Brain pericyte (primary cell): ENCODE measurements around the gene FBXW8.

Source experiments
- DNase-seq: peaks from one replicate; pipeline ENCODE4 v3.0.0-alpha.2; 2012; ENCODE audit warnings: low read depth, low spot score

Gene FBXW8

GRCh38 chr12:117020536-117021220 is 109.9 kb downstream of the FBXW8 start:
- no peak for DNase-seq

DNA sequence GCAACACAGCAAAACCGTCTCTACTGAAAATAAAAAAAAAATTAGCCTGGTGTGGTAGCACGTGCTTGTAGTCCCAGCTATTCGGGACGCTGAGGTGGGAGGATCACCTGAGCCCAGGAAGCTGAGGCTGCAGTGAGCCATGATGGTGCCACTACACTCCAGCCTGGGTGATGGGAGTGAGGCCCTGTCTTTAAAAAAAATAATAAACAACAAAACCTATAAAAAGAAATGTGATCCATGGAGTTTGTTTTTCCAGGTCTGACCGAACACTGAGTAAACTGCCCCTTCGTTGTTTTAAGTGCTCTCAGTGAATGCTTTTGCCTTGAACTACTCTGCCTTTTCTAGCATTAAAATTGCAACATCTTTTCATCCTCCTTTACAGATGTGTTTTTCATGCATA is 111.7 kb downstream of the FBXW8 start:
- DNase-seq, result no peak

DNA sequence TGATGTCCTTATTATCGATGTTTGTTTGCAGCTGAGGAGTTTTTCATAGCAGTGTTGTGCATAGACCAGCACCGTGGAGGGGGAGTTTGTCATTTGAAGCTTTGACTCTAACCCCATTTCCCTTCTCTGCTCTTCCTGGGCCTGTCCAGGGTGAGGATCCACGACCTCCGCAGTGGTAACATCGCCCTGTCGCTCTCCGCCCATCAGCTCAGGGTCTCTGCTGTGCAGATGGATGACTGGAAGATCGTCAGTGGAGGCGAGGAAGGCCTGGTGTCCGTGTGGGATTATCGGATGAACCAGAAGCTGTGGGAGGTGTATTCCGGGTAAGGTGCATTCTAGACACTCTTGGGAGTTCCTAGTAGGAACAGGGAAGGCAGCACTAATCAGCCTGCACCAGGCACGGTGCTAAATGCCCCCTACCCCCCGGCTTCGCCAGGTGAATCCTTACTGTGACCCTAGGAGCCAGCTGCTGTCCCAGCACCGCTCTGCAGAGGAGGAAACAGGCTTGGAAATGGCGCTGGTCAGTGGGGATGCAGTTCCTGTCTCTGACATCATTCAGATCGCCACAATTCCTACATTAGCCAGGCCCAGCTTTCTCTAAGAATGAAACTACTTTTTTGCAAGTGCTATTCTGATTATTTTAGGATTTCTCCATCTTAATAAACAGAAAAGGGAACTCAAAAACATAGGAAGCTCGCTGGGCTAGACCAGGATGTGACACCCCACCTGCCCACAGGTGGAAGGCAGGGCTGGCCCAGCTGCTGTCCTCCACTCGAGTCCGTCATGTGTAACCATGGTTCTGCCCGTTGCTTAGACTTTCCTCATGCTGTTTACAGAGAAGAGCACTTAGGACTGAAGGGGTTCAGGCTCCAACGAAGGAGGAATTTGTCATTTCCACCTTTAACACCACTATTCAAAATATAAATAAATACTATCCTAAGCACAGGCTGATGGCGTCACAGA is 113.5 kb downstream of the FBXW8 start:
- no peak for DNase-seq

DNA sequence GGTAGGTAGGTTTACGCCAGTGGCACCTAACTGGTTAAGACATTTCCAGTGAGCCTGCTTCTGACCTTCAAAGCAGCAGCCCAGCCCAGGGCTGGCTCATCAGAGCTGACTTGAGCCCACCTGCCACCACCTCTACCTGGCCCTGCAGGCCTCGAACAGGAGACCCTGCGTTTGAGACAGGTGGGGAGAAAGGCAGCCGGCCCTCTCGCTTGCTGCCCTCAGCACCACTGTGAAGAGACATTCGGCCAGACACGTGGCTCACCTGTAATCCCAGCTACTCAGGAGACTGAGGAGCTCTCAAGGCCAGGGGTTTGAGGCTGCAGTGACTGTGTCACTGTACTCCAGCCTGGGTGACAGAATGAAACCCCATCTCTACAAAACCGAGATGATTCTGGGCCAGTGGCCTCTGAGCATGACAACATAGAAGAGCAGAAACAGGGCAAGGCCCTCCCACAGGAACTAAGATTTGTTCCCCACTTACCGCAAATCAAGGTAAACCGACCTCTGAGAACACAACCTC is 114.3 kb downstream of the FBXW8 start:
- DNase-seq, result no peak

- DNase-seq, result no peak
Measured at GRCh38 chr12:117025481-117026151, 114.9 kb downstream of the FBXW8 start.

DNA sequence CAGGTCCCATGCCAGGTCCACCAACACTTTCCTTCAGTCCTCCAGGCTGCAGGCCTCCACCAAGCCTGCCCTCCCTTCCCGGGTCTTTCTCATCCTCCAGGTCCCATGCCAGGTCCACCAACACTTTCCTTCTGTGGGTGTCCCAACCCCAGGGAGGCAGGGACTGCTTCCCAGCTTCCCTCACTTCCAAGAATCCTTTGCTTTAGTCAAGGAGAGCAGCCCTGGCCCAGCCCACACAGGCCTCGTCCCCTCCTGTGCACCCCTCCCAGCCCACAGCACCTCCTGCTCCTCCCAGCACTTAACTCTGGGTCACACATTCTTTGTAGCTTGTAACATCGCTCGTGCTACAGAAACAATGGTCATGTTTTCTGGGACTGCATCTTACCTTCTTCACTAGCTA is 115.6 kb downstream of the FBXW8 start:
- no peak for DNase-seq

GRCh38 chr12:117026921-117027250 is 116.1 kb downstream of the FBXW8 start:
- DNase-seq, result no peak

DNA sequence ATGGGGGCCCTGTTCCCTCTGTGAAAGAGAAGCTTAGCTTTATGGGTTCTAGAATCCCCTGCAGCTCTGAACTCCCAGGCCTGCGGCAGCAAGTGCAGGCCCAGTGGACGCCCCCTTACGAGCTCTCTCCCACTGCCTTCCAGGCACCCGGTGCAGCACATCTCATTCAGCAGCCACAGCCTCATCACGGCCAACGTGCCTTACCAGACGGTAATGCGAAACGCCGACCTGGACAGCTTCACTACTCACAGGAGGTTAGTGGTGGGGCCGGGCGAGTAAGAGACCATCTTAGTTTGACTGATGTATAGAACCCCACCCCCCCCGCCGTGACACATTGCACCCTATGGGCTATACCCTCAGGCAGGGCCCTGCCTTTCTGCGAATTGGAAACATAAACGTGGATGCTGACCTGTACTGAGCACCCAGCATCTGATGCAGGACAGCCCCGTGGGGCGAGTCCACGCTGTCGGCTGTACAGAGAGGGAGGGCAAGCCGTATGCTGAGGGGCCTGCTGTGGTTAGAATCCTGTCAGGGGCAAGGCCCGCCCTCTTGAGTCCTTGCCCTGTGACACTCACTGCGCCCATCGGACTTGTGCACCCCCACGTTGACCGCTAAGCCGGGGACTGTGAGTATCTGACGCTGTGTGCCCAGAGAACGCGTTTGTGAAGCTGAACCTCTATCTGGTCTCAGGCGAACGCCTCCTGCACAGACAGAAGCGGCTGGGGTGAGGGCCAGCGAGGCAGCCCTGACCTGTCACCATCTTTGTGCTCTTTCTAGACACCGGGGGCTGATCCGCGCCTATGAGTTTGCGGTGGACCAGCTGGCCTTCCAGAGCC is 116.7 kb downstream of the FBXW8 start:
- no peak for DNase-seq

DNA sequence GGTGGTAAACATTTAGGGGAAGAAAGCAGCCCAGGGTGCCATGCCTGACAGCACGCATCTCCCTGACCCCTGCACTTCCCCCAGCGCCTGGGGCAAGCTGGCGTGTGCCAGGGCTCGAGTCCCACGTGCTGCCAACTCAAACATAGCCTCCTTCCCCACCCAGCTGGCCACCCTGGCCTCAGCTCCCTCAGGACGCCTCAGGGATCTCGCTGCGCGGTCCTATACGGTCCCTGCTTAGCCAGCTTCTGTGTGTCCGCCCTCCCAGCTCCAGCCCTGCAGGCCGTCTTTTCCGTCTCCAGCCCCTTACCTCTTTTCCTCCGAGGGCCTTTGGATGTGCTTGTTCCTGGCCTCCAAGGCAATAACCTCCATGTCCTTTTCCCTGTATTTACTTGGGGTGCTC is 117.5 kb downstream of the FBXW8 start:
- DNase-seq, result no peak

GRCh38 chr12:117030187-117030900 is 119.6 kb downstream of the FBXW8 start:
- no peak for DNase-seq

GRCh38 chr12:117031843-117032592 is 121.3 kb downstream of the FBXW8 start:
- no peak for DNase-seq

DNA sequence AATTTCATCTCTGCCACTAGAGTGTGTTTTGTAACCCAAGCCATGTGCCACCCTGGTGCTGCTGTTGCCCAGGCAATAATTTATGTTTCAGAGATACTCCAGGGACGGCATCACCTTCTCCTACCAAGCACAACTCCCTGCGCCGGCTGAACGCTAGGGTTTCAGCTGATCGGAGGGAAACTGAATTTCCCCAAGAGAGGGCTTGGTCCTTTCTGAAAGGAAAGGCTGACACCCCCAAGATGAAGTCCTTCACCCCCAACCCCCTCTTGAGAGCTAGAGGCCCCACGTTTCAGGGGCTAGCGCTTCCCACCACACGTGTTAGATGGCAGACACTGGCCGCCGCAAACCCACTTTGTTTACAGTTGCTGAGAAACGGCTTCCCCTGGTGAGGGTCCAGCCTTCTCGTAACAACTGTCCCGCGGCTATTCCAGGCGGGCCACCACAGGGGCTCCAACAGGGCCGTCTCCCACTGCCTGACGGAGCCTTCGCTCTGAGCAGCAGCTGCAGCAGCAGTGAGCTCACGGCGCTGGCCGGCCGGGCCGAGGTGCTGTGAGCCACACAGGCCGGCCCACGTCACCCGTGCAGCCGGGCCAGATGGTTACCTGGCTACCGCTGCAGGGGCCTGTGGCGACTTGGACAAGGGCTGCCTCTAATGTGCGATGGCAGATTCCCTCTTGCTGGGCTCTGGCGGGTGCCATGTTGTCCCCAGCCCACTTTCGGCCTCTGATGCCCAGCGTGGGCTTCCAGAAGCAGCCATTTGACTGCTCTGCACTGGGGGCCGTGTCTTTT is 122.0 kb downstream of the FBXW8 start:
- no peak for DNase-seq

GRCh38 chr12:117033382-117034221 is 122.9 kb downstream of the FBXW8 start:
- no peak for DNase-seq

DNA sequence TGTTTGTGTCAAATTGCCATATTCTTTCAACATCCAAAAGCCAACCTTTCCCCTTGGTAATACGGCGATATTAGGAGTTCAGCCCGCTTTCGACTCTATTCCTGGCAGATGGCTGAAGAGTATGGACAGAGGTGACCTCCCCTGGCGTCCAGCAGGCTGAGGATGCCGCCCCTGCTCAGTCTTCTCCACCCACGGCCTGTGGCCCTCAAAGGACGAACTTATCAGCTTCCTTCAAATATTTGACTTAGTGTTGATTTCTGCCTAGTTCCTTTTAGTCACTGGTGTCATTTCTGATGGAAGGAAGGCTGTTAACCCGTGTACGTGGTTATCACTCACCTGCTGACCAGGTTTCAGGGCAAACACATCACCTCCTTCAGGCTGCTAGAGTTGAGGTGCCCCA is 123.5 kb downstream of the FBXW8 start:
- no peak for DNase-seq

- DNase-seq, result no peak
Measured at GRCh38 chr12:117034701-117035151, 124.0 kb downstream of the FBXW8 start.

DNA sequence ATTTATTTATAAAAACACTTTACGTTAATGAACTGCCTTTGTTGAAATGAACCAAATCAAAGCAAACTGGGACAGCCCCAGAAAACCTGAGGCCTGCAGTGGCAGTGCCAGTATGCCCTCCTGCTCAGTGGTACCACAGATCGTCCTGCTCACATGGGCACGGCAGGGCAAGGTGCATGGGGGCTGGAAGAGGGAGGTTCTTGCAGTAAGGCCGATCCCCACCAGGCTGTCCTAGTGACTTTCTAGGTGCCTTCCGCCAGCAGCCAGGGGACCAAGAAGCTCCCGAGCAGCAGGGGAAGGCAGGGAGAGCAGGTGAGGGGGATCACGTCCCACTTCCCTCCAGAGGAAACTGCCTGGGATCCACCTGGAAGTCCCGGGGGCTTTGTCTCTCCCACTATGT is 124.5 kb downstream of the FBXW8 start:
- DNase-seq, result no peak

GRCh38 chr12:117036046-117036445 is 125.3 kb downstream of the FBXW8 start:
- no peak for DNase-seq

DNA sequence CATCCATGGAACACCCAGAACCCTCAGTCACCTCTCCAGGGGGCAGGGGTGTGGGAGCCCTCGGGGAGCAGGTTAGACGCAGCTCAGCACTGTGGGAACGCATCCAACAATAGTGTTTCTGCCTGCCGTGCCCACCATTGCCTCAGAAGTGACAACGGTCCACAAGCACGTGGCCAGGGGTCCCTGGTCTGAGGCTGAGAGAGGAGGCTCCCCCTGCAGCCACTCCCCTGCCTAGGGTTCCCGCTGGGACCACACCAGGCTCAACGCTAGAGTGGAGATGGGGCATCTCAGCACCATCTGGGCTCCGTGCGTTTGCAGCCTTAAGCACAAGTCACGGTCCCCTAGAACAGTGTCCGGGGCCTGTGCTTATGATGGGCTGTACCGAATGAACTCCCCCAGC is 125.8 kb downstream of the FBXW8 start:
- DNase-seq, result no peak
